Thyroid gland (tissue), 4 donors: ENCODE data around the gene EPHA8. TPM values are rescaled to one million over a fixed set of nuclear protein-coding genes. Genes with fewer than 3 reads are reported as not detected.

Experiments used
- DNase-seq, 2 donors: peaks; one replicate each; pipeline ENCODE4 v3.0.0-alpha.2; 2019
- H3K27ac ChIP-seq, 3 donors: fragments of 200-600 bp; sonication (generic); 1 replicate in 2 of 3; 2 replicates in 1 of 3; pipeline ENCODE4 v1.5.1; 2016 to 2019; ENCODE audit warnings: mild to moderate bottlenecking in 1 of 3, moderate library complexity in 1 of 3
- H3K27me3 ChIP-seq: fragments of 200-600 bp; sonication (generic); one replicate; pipeline ENCODE4 v1.5.1; 2019
- H3K36me3 ChIP-seq, 2 donors: fragments of 200-600 bp; sonication (generic); one replicate each; pipeline ENCODE4 v1.5.1; 2016 to 2019
- H3K4me1 ChIP-seq, 2 donors: fragments of 200-600 bp; sonication (generic); one replicate each; pipeline ENCODE4 v1.5.1; 2017 to 2019
- H3K4me3 ChIP-seq, 3 donors: fragments of 200-600 bp; sonication (generic); replicated peaks in 1 of 3; 1 replicate in 2 of 3; 2 replicates in 1 of 3; pipeline ENCODE4 v1.5.1; 2016; ENCODE audit warnings: mild to moderate bottlenecking in 1 of 3
- H3K9me3 ChIP-seq: fragments of 200-600 bp; sonication (generic); one replicate; pipeline ENCODE4 v1.5.1; 2017
- POLR2A ChIP-seq, 2 donors: fragments of 450-650 bp; IDR thresholded peaks; one replicate each; pipeline ENCODE4 v1.6.1; 2017; ENCODE audit warnings: antibody characterized with exemption in 2 of 2, mild to moderate bottlenecking in 2 of 2, moderate library complexity in 1 of 2
- WGBS, 2 donors: methylation state at CpG; one replicate each; pipeline ENCODE4 v1.1.5; 2017; 5-methylcytosine and 5-hydroxymethylcytosine counted together
- intact Hi-C: fragments of 100-400 bp; cut with DNase I; formaldehyde crosslinking; loops from one replicate; pipeline ENCODE4 v1.15.1; 2023
- microRNA-seq: library from miRNA; unstranded; fragments of <30 nt; microRNA quantifications from one replicate; pipeline ENCODE4, GENCODE V29; 2016
- small RNA-seq: library from RNA; depleted of rRNA; stranded (forward); fragments of <200 nt; gene quantifications from one replicate; pipeline ENCODE3, GENCODE V24; 2016
- total RNA-seq, 4 donors: library from RNA; depleted of rRNA; stranded (reverse); fragments of >200 nt; gene quantifications; one replicate each; pipeline ENCODE4 v1.2.3, GENCODE V29; 2016
- TF ChIP-seq, protein P1 (sequence below), 6 experiments: fragments of 200-600 bp in 3 of 6; fragments of 450-650 bp in 3 of 6; sonication (generic) in 3 of 6; IDR thresholded peaks; one replicate each; pipeline ENCODE4 v1.5.1; 2016 to 2019; ENCODE audit warnings: antibody characterized with exemption in 6 of 6, mild to moderate bottlenecking in 2 of 6, inconsistent platforms in 1 of 6, moderate library complexity in 1 of 6

The EPHA8 gene
- total RNA-seq, 4 donors from 2014 or later: not detected

DNA sequence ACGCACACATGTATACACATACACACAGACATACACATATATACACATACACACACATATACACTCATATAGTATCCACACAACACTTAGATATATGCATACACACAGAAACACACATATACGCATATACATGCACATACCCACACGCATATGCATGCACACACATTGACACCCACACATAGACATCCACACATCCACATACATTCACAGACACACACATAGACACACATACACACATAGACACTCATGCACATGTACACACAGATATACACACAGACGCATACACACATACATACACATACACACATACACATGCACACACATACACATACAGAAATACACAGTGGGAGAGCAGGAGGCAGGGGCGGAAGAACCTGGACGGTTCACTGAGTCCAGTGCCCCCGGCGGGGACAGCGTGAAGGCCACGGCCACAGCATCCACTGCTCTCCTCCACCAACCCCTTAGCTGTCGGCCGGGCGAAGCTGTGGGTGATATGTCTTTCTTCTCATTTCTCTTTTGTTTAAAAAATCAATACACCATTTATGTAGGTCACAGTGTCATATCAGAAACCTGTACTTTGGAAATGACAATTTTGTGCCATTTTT lies 86.9 kb downstream of the EPHA8 start:
- no peak overlapping the region for H3K27ac ChIP-seq
- no peaks in the 10 kb centered on the region for H3K4me1 ChIP-seq
- no peaks in the 10 kb centered on the region for H3K36me3 ChIP-seq
- H3K4me3 ChIP-seq: no peak overlapping the region
- TF ChIP-seq POLR2A (IDR thresholded peaks at IDR 0.05): no peak
- H3K27me3 ChIP-seq: no peaks in the 10 kb centered on the region
- intact Hi-C loops: no loop called here
- no peak for DNase-seq
- H3K9me3 ChIP-seq: no peaks in the 10 kb centered on the region
- 89 to 90% methylated on average over 13 of the region's 13 CpGs for WGBS, 2 donors

DNA sequence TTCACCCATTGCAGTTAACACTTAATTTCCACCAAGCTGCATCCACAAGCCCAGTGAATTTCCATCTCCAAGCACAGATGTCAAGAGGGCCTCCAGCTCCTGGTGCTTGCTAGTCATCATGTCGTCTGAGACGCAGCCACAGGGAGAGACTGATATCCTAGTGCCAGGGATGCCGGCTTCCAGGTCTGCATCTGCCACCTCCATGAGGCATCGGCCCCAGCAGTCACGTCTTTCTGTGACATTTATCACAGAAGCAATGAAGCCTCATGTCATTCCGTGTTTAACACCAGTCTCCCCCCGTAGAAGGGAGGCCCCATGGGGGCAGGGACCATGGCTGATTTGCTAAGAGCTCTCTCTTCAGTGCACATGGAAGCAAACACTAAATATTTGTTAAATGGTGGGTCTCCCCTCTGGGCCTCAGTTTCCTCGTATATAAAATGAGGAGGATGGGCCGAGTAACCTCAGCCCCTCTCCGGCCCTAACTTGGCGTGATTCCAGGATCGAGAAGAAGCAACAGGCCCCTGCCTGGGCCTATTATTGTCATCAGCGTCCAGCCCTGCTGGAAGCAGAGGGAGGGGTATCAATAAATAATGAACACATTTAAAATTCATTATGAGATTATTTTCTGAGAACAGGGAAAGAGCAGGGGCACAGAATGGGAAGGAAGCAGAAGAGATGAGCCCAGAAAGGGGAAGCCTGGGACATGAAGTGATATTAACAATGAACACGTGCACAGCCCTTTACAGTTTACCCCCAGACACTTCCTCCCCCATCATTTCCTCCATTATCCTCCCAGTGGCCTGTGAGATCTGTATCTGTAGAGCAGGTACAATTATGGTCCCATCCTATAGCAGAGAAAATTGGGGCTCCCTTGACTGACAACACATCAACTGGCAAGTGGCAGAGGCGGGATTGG lies 88.9 kb downstream of the EPHA8 start:
- no peaks in the 10 kb centered on the region for H3K27me3 ChIP-seq
- H3K4me1 ChIP-seq: no peaks in the 10 kb centered on the region
- H3K27ac ChIP-seq: no peak overlapping the region
- intact Hi-C loops: no loop called here
- 70 to 81% methylated on average over 15 of the region's 15 CpGs for WGBS, 2 donors
- no peak for DNase-seq
- no peaks in the 10 kb centered on the region for H3K9me3 ChIP-seq
- TF ChIP-seq, protein P1, sequence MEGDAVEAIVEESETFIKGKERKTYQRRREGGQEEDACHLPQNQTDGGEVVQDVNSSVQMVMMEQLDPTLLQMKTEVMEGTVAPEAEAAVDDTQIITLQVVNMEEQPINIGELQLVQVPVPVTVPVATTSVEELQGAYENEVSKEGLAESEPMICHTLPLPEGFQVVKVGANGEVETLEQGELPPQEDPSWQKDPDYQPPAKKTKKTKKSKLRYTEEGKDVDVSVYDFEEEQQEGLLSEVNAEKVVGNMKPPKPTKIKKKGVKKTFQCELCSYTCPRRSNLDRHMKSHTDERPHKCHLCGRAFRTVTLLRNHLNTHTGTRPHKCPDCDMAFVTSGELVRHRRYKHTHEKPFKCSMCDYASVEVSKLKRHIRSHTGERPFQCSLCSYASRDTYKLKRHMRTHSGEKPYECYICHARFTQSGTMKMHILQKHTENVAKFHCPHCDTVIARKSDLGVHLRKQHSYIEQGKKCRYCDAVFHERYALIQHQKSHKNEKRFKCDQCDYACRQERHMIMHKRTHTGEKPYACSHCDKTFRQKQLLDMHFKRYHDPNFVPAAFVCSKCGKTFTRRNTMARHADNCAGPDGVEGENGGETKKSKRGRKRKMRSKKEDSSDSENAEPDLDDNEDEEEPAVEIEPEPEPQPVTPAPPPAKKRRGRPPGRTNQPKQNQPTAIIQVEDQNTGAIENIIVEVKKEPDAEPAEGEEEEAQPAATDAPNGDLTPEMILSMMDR (IDR thresholded peaks at IDR 0.05): no peak
- TF ChIP-seq POLR2A (IDR thresholded peaks at IDR 0.05): no peak
- no peaks in the 10 kb centered on the region for H3K36me3 ChIP-seq
- no peak overlapping the region for H3K4me3 ChIP-seq

DNA sequence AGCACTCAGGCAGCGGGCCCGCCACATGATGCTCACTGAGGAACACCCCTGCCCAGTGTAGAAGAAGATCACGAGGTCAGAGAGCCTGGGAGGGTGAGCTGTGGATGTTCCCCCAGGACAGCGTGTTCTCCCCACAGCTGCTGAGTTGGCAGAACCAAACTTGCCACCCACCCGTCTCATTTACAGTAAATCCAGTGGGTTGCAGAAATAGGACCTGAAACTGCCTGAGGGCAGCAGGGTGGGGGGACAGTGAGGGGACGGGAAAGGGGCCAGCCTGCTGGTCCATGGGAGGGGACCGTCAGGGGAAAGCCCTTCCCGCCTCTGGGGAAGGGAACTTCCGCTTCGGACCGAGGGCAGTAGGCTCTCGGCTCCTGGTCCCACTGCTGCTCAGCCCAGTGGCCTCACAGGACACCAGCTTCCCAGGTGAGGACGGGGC lies 89.6 kb downstream of the EPHA8 start, which contains the start of gene C1QB:
Gene C1QB (plus strand): TSS at position 356 of the 436 bp plus-strand sequence. CDS start 6,227 bp downstream, outside the sequence.
- TF ChIP-seq, protein P1 (IDR thresholded peaks at IDR 0.05): no peak
- no peak for TF ChIP-seq POLR2A (IDR thresholded peaks at IDR 0.05)
- DNase-seq: peak in 1 of 2 donors; percentile 18
- Histone ChIP-seq H3K4me3 (no peak within 1 kb of the TSS), H3K27ac (no peak within 1 kb of the TSS), H3K4me1 (no peaks in the 10 kb centered on the region), H3K9me3 (no peaks in the 10 kb centered on the region), H3K27me3 (no peaks in the 10 kb centered on the region), H3K36me3 (no peaks in the 10 kb centered on the region)
- 81 to 86% methylated on average over 13 of the region's 13 CpGs for WGBS, 2 donors
- intact Hi-C loops: no loop called here

Small RNA genes lying within 50 kb of the gene (microRNA-seq; reads per million reads assigned to microRNA genes)
- not detected for gene MIR6127

Small RNA genes lying within 50 kb of the gene (small RNA-seq; reads per million reads assigned to genes)
- not detected for gene MIR6127

Other genes with a start within 250 kb of the EPHA8 start
- gene ZBTB40, start 111.6 kb upstream of the EPHA8 start, total RNA-seq: 10 to 100 TPM; 18.7 to 30.1 (median 23.8) TPM
- 100 to 1,000 TPM in 1 of 4 donors, 10 to 100 TPM in 3; 38.9 to 120 (median 65.3) TPM for gene C1QA, start 73.1 kb downstream of the EPHA8 start, total RNA-seq
- 100 to 1,000 TPM in 1 of 4 donors, 10 to 100 TPM in 3; 36.0 to 111 (median 69.5) TPM for gene C1QC, start 80.1 kb downstream of the EPHA8 start, total RNA-seq
- 100 to 1,000 TPM in 3 of 4 donors, 10 to 100 TPM in 1; 83.4 to 258 (median 146) TPM for gene C1QB, start 89.7 kb downstream of the EPHA8 start, total RNA-seq
- gene EPHB2, start 147.3 kb downstream of the EPHA8 start, total RNA-seq: 10 to 100 TPM in 3 of 4 donors, 1 to 10 TPM in 1; 7.5 to 27.3 (median 23.8) TPM